ENCODE measurements around the gene CAPS. TPM values are rescaled to one million over a fixed set of nuclear protein-coding genes. Genes with fewer than 3 reads are reported as not detected.
"Not testable (repeated sequence)": the region's sequence is repeated elsewhere in the genome, so short reads cannot be mapped to it uniquely, and the experiment has no call there.

The CAPS gene
- total RNA-seq, 1 experiment from 2014 or later: 2.4 TPM

GRCh38 chr19:5955636-5955935, 41.5 kb downstream of the CAPS start:
- no peak for DNase-seq (ENCODE audit: low read depth)

GRCh38 chr19:5956323-5956722, 42.3 kb downstream of the CAPS start:
- DNase-seq (ENCODE audit: low read depth): no peak

- DNase-seq (ENCODE audit: low read depth): no peak
Observed at GRCh38 chr19:5956728-5957127, 42.7 kb downstream of the CAPS start.

- no peak for DNase-seq (ENCODE audit: low read depth)
Observed at GRCh38 chr19:5957170-5957569, 43.1 kb downstream of the CAPS start.

GRCh38 chr19:5958074-5958850, 44.2 kb downstream of the CAPS start:
- DNase-seq (ENCODE audit: low read depth): no peak

GRCh38 chr19:5958851-5959122, 44.7 kb downstream of the CAPS start:
- DNase-seq (ENCODE audit: low read depth): no peak

- DNase-seq (ENCODE audit: low read depth): no peak
Observed at GRCh38 chr19:5959260-5960004, 45.4 kb downstream of the CAPS start.

- DNase-seq (ENCODE audit: low read depth): no peak
Observed at GRCh38 chr19:5960005-5961001, 46.2 kb downstream of the CAPS start.

- DNase-seq (ENCODE audit: low read depth): not testable (repeated sequence)
Observed at GRCh38 chr19:5961641-5961968, 47.6 kb downstream of the CAPS start.

GRCh38 chr19:5961969-5962945, 48.2 kb downstream of the CAPS start:
- DNase-seq (ENCODE audit: low read depth): peak; percentile 94

- DNase-seq (ENCODE audit: low read depth): not testable (repeated sequence)
Observed at GRCh38 chr19:5963259-5963658, 49.2 kb downstream of the CAPS start.

GRCh38 chr19:5963855-5964254, 49.8 kb downstream of the CAPS start:
- no peak for DNase-seq (ENCODE audit: low read depth)

GRCh38 chr19:5964816-5965565, 50.9 kb downstream of the CAPS start:
- DNase-seq (ENCODE audit: low read depth): no peak

Other genes with a start within 250 kb of the CAPS start
- gene MICOS13, start 233.7 kb upstream of the CAPS start, total RNA-seq (2014; rRNA removed): 48.8 and 52.1 TPM in 2 replicates
- 22.4 and 24.7 TPM in 2 replicates for gene HSD11B1L, start 233.2 kb upstream of the CAPS start, total RNA-seq (2014; rRNA removed)
- gene RPL36, start 224.0 kb upstream of the CAPS start, total RNA-seq (2014; rRNA removed): 795 and 866 TPM in 2 replicates
- gene LONP1, start 194.1 kb upstream of the CAPS start, total RNA-seq (2014; rRNA removed): 71.2 and 83.6 TPM in 2 replicates
- gene CATSPERD, start 193.6 kb upstream of the CAPS start, total RNA-seq (2014; rRNA removed): not detected in 2 replicates
- 2.0 and 2.9 TPM in 2 replicates for gene PRR22, start 129.5 kb upstream of the CAPS start, total RNA-seq (2014; rRNA removed)
- gene DUS3L, start 123.1 kb upstream of the CAPS start, total RNA-seq (2014; rRNA removed): 44.6 and 47.6 TPM in 2 replicates
- gene NRTN, start 109.2 kb upstream of the CAPS start, total RNA-seq (2014; rRNA removed): not detected in 2 replicates
- not detected in 2 replicates for gene FUT6, start 74.6 kb upstream of the CAPS start, total RNA-seq (2014; rRNA removed)
- not detected in 2 replicates for gene FUT3, start 62.8 kb upstream of the CAPS start, total RNA-seq (2014; rRNA removed)
- gene FUT5, start 43.7 kb upstream of the CAPS start, total RNA-seq (2014; rRNA removed): not detected in 2 replicates
- 172 and 188 TPM in 2 replicates for gene NDUFA11, start 10.5 kb upstream of the CAPS start, total RNA-seq (2014; rRNA removed)
- 2.6 and 3.0 TPM in 2 replicates for gene VMAC, start 9.4 kb upstream of the CAPS start, total RNA-seq (2014; rRNA removed)
- gene RANBP3, start 63.9 kb downstream of the CAPS start, total RNA-seq (2014; rRNA removed): 74.1 and 81.2 TPM in 2 replicates
- gene RFX2, start 196.2 kb downstream of the CAPS start, total RNA-seq (2014; rRNA removed): 4.1 and 5.7 TPM in 2 replicates
- not detected in 2 replicates for gene ACSBG2, start 221.4 kb downstream of the CAPS start, total RNA-seq (2014; rRNA removed)

Measured in LHCN-M2 (cell line).